Measurements from ENCODE around the gene ZNF280B.
"Not testable (repeated sequence)": the region's sequence is repeated elsewhere in the genome, so short reads cannot be mapped to it uniquely, and the experiment has no call there.

ZNF280B gene

DNA sequence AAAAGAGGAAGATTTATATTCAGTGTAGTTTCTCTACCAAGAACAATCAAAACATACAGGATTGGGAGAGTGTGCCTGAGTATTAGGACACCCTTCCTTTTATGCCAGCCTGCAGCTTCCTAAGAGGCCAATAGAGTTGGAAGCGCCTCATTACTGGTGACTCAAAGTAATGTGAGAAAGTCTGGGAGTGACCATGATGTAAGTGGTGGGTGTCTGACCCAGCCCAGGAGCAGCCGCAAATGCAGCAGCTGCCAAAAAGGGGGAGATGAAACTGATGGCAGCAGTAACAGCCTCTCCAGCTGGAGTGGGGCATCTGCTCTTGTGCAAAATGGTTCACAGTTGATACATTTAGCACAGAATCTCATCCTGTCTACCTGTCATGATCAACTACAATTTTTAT, 62.0 kb downstream of the ZNF280B start:
- no peaks in the 10 kb centered on the region for H3K9me3 Mint-ChIP-seq
- H3K4me3 Mint-ChIP-seq, result no peak overlapping the region
- no peak for ATAC-seq
- no peaks in the 10 kb centered on the region for H3K4me1 Mint-ChIP-seq
- H3K27me3 Mint-ChIP-seq, result peaks cover 48% of the 10 kb centered on the region
- H3K27ac Mint-ChIP-seq, result no peak overlapping the region
- no peak for DNase-seq

- H3K27ac Mint-ChIP-seq, H3K9me3 Mint-ChIP-seq, ATAC-seq, DNase-seq, H3K4me1 Mint-ChIP-seq, H3K4me3 Mint-ChIP-seq: not testable (repeated sequence)
- peaks cover 61% of the 10 kb centered on the region for H3K27me3 Mint-ChIP-seq
Measured at GRCh38 chr22:22444007-22444589, 64.4 kb downstream of the ZNF280B start.

DNA sequence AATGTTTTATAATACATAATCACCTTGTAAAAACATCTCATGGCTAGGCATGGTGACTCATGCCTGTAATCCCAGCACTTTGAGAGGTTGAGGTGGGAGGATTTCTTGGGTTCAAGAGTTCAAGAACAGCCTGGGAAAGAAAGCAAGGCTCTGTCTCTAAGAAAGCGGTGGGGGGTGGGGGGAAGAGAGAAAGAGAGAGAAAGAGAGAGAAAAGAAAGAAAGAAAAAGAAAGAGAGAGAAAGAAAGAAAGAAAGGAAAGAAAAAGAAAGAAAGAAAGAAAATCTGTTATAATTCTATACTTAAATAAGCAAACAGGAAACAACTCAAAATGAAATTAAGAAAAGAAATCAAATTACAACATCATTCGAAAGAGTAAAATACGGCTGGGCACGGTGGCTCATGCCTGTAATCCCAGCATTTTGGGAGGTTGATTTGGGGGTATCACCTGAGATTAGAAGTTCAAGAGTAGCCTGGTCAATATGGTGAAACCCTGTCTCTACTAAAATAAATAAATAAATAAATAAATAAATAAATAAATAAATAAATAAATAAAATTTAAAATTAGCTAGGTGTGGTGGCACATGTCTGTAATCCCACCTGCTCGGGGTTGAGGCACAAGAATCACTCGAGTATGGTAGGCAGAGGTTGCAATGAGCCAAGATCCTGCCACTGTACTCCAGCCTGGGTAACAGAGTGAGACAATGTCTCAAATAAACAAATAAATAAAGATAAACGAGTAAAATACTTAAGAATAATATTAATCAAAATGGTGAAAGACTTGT, 65.4 kb downstream of the ZNF280B start:
- no peak for ATAC-seq
- no peak overlapping the region for H3K27ac Mint-ChIP-seq
- DNase-seq, result no peak
- peaks cover 67% of the 10 kb centered on the region for H3K27me3 Mint-ChIP-seq
- H3K4me3 Mint-ChIP-seq, result no peak overlapping the region
- no peaks in the 10 kb centered on the region for H3K9me3 Mint-ChIP-seq
- no peaks in the 10 kb centered on the region for H3K4me1 Mint-ChIP-seq

GRCh38 chr22:22441626-22442025, 66.9 kb downstream of the ZNF280B start:
- H3K27ac Mint-ChIP-seq, ATAC-seq, H3K4me3 Mint-ChIP-seq, H3K4me1 Mint-ChIP-seq, DNase-seq, H3K9me3 Mint-ChIP-seq: not testable (repeated sequence)
- H3K27me3 Mint-ChIP-seq, result peaks cover 67% of the 10 kb centered on the region

- ATAC-seq (no peak), DNase-seq (no peak)
- Mint-ChIP-seq H3K4me1 (no peaks in the 10 kb centered on the region), H3K27ac (no peak overlapping the region), H3K9me3 (no peaks in the 10 kb centered on the region), H3K27me3 (peaks cover 54% of the 10 kb centered on the region), H3K4me3 (no peak overlapping the region)
Measured at GRCh38 chr22:22440188-22440587, 68.4 kb downstream of the ZNF280B start.
